Endodermal cell (in vitro differentiated cells): ENCODE results near the gene COL27A1. TPM values are rescaled to one million over a fixed set of nuclear protein-coding genes. Genes with fewer than 3 reads are reported as not detected.

ENCODE experiments used
- DNase-seq: peaks from one replicate; pipeline ENCODE4 v3.0.0-alpha.2; 2017
- H3K27ac ChIP-seq: 2 replicates; pipeline ENCODE4 v1.5.1; 2013; ENCODE audit warnings: mild to moderate bottlenecking, low read depth, low read length, moderate library complexity
- H3K27me3 ChIP-seq: 2 replicates; pipeline ENCODE4 v1.6.1; 2013; ENCODE audit warnings: mild to moderate bottlenecking, low read length, moderate library complexity; ENCODE audit not compliant: insufficient read depth, control insufficient read depth, poor library complexity, severe bottlenecking
- H3K36me3 ChIP-seq: 2 replicates; pipeline ENCODE4 v1.7.0; 2013; ENCODE audit warnings: mild to moderate bottlenecking, low read length, moderate library complexity; ENCODE audit not compliant: control insufficient read depth, insufficient read depth
- H3K4me1 ChIP-seq: one replicate; pipeline ENCODE4 v1.7.0; 2013; ENCODE audit warnings: low read length; ENCODE audit not compliant: control insufficient read depth, insufficient read depth
- H3K4me3 ChIP-seq: 2 replicates; pipeline ENCODE4 v1.5.1; 2013; ENCODE audit warnings: mild to moderate bottlenecking, low read length, moderate library complexity
- H3K9ac ChIP-seq: 2 replicates; pipeline ENCODE4 v1.6.1; 2013; ENCODE audit warnings: mild to moderate bottlenecking, low read length, moderate library complexity; ENCODE audit not compliant: poor library complexity, severe bottlenecking; ENCODE audit errors: extremely low read depth
- H3K9me3 ChIP-seq: 2 replicates; pipeline ENCODE4 v1.6.1; 2013; ENCODE audit warnings: mild to moderate bottlenecking, low read length, moderate library complexity; ENCODE audit not compliant: control insufficient read depth
- H3K27ac Mint-ChIP-seq: 2 replicates; pipeline ENCODE4 v1.8.0; 2020; ENCODE audit warnings: mixed read lengths
- H3K27me3 Mint-ChIP-seq: 2 replicates; pipeline ENCODE4 v1.8.0; 2021; ENCODE audit warnings: mild to moderate bottlenecking, mixed read lengths; ENCODE audit not compliant: insufficient read depth
- H3K36me3 Mint-ChIP-seq: 2 replicates; pipeline ENCODE4 v1.8.0; 2020; ENCODE audit warnings: low read depth, mixed read lengths
- H3K4me1 Mint-ChIP-seq: 2 replicates; pipeline ENCODE4 v1.8.0; 2020; ENCODE audit warnings: mixed read lengths
- H3K4me3 Mint-ChIP-seq: 2 replicates; pipeline ENCODE4 v1.8.0; 2020; ENCODE audit warnings: mild to moderate bottlenecking, moderate library complexity, mixed read lengths
- H3K9me3 Mint-ChIP-seq: 2 replicates; pipeline ENCODE4 v1.8.0; 2020; ENCODE audit warnings: mild to moderate bottlenecking, mixed read lengths
- WGBS, 2 experiments: methylation state at CpG; one replicate each; pipeline versions ENCODE4 v1.1.5 to v1.1.7; 2013; ENCODE audit warnings: missing lambda C conversion rate in 2 of 2, mixed read lengths in 1 of 2; ENCODE audit not compliant: insufficient coverage in 1 of 2, insufficient read length in 1 of 2; 5-methylcytosine and 5-hydroxymethylcytosine counted together
- total RNA-seq, 2 donors: library from RNA; stranded (reverse); fragmentation: NEBNext Ultra II Directional in 1 of 2; extraction: Animal tissue kit (Norgen Biotek cat#: 25700) in 1 of 2; gene quantifications; 2 replicates in 1 of 2; 3 replicates in 1 of 2; pipeline ENCODE4 v1.2.1, GENCODE V29; 2021
- TF ChIP-seq, protein P1 (sequence below): fragments of 200-600 bp; sonication (generic); conservative IDR thresholded peaks from 2 replicates; pipeline ENCODE4 v1.5.0; 2021; ENCODE audit warnings: antibody characterized with exemption, mild to moderate bottlenecking

COL27A1 gene
- total RNA-seq, 2 donors from 2014 or later, result 43.8 to 69.5 TPM

DNA sequence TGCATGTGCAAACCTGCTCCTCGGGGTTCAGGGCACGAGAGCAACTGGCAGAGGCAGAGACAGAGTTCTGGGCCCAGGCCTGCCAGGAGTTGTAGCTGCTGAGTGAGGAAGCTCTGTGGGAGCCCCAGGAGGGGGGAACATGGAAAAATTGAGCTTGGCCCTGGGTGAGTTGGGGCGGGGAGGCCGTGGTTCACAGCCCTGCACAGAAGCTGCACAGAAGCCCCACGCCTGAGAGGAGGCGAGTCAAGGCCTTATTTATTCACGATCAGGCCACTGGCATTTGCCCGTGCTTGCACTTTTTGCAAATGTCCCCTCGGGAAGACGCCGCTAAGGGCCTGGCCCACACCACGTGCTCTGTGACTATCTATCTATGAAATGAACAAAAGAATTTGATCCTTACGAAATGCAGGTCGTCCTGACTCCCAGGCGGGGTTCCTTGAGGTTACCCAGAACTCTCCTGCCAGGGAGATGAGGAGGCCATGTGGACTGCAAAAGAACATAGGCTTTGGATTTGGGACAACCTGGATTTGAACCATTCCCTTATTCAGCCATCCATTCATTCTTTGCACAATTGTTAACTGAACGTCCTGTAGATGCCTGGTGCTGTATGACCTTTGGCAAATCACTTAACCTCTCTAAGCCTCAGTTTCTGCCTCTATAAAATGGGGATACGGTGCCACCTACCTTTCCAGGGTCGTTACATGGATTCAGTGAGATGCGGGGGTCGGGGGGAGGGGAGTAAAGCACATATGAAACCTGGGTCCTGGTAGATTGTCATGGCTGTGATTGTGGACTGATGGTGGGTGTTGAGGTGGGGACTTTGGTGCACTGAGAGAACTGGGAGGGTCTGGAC is 17.9 kb downstream of the COL27A1 start:
- WGBS, 2 experiments, result 90 to 91% methylated on average over 12 to 20 of the region's 20 CpGs
- peaks cover 8% of the 10 kb centered on the region for H3K4me1 Mint-ChIP-seq

GRCh38 chr9:114174557-114174875 is 19.2 kb downstream of the COL27A1 start:
- no peak overlapping the region for H3K27ac ChIP-seq
- peaks cover 8% of the 10 kb centered on the region for H3K4me1 Mint-ChIP-seq
- H3K4me1 ChIP-seq, result peaks cover 14% of the 10 kb centered on the region
- no peak overlapping the region for H3K9ac ChIP-seq
- peaks cover 25% of the 10 kb centered on the region for H3K36me3 Mint-ChIP-seq
- H3K27me3 Mint-ChIP-seq, result no peaks in the 10 kb centered on the region
- no peaks in the 10 kb centered on the region for H3K27me3 ChIP-seq
- no peak overlapping the region for H3K27ac Mint-ChIP-seq
- TF ChIP-seq, protein P1, sequence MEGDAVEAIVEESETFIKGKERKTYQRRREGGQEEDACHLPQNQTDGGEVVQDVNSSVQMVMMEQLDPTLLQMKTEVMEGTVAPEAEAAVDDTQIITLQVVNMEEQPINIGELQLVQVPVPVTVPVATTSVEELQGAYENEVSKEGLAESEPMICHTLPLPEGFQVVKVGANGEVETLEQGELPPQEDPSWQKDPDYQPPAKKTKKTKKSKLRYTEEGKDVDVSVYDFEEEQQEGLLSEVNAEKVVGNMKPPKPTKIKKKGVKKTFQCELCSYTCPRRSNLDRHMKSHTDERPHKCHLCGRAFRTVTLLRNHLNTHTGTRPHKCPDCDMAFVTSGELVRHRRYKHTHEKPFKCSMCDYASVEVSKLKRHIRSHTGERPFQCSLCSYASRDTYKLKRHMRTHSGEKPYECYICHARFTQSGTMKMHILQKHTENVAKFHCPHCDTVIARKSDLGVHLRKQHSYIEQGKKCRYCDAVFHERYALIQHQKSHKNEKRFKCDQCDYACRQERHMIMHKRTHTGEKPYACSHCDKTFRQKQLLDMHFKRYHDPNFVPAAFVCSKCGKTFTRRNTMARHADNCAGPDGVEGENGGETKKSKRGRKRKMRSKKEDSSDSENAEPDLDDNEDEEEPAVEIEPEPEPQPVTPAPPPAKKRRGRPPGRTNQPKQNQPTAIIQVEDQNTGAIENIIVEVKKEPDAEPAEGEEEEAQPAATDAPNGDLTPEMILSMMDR, result no peak
- no peaks in the 10 kb centered on the region for H3K9me3 ChIP-seq
- 70 to 81% methylated on average over 2 to 3 of the region's 3 CpGs for WGBS, 2 experiments
- no peak overlapping the region for H3K4me3 Mint-ChIP-seq
- peaks cover 56% of the 10 kb centered on the region for H3K36me3 ChIP-seq
- no peak for DNase-seq
- no peak overlapping the region for H3K4me3 ChIP-seq
- no peaks in the 10 kb centered on the region for H3K9me3 Mint-ChIP-seq

More for the DNA sequence above, 17.9 kb downstream of the COL27A1 start:
- H3K9ac ChIP-seq, result no peak overlapping the region
- H3K27ac ChIP-seq, result no peak overlapping the region
- no peaks in the 10 kb centered on the region for H3K9me3 Mint-ChIP-seq
- no peak overlapping the region for H3K4me3 ChIP-seq
- H3K27me3 ChIP-seq, result no peaks in the 10 kb centered on the region
- H3K4me1 ChIP-seq, result peaks cover 14% of the 10 kb centered on the region
- peaks cover 46% of the 10 kb centered on the region for H3K36me3 ChIP-seq
- H3K36me3 Mint-ChIP-seq, result peaks cover 28% of the 10 kb centered on the region
- H3K27ac Mint-ChIP-seq, result peak overlapping the region; percentile 81
- DNase-seq, result no peak
- H3K27me3 Mint-ChIP-seq, result no peaks in the 10 kb centered on the region
- TF ChIP-seq, protein P1, result no peak
- no peak overlapping the region for H3K4me3 Mint-ChIP-seq
- no peaks in the 10 kb centered on the region for H3K9me3 ChIP-seq

DNA sequence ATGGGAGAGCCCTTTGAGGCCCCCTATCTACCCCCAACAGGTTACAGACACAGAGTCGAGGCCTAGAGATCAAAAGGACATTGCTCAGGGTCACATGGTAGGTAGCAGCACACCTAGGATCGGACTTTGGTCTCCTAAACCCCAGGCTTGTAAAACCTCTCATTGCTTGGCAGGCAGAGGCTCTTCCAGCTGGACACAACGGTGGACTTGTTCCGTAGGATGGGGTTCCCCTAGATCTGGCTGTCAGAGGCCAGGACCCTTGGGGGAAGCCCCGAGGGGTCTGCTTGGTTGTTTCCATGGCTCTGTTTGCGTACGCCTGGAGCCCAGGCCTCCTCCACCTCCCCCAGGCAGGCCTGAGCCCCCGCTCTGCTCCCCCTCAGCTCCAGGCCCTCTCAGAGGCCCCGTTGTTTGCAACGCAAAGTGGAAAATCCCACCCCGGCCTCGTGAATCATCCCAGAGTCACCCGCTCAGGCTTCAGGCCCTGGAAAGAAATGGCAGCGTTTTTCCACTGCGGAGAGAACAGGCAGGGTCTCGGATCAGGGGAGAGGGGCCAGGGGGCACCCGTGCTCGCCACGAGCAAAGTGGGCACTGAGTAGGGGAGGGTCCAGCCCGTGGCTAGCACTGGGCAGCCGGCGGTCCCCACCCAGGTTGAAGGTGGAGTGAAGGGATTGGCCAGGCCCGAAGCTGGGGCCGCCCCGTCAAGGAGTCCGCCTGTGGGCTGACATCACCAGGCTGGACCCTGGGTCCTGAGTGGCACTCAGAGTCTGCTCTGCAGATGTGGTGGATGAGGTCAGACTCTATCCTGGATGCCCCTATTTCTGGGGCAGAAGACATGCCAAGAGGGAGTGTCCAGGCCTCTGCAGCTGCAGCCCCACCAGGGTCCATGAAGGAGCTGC is 19.8 kb downstream of the COL27A1 start:
- peaks cover 54% of the 10 kb centered on the region for H3K36me3 ChIP-seq
- H3K4me1 Mint-ChIP-seq, result peaks cover 8% of the 10 kb centered on the region
- TF ChIP-seq, protein P1, result no peak
- H3K27me3 ChIP-seq, result no peaks in the 10 kb centered on the region
- H3K4me3 ChIP-seq, result no peak overlapping the region
- no peaks in the 10 kb centered on the region for H3K9me3 ChIP-seq
- 84 to 87% methylated on average over 19 to 26 of the region's 26 CpGs for WGBS, 2 experiments
- H3K27me3 Mint-ChIP-seq, result no peaks in the 10 kb centered on the region
- H3K9ac ChIP-seq, result no peak overlapping the region
- H3K4me3 Mint-ChIP-seq, result no peak overlapping the region
- peak overlapping the region; percentile 41 for H3K27ac ChIP-seq
- peaks cover 14% of the 10 kb centered on the region for H3K4me1 ChIP-seq
- H3K36me3 Mint-ChIP-seq, result peaks cover 23% of the 10 kb centered on the region
- no peaks in the 10 kb centered on the region for H3K9me3 Mint-ChIP-seq
- peak overlapping the region; percentile 30 for H3K27ac Mint-ChIP-seq
- no peak for DNase-seq
